Liver (tissue), 9 donors: ENCODE measurements around the gene TLCD3A. TPM values are rescaled to one million over a fixed set of nuclear protein-coding genes. Genes with fewer than 3 reads are reported as not detected.

Source experiments
- DNase-seq: peaks from one replicate; pipeline ENCODE4 v3.0.0-alpha.2; 2017; ENCODE audit warnings: low spot score
- H3K27ac ChIP-seq, 2 donors: one replicate each; pipeline ENCODE4 v1.7.0; 2013; ENCODE audit warnings: inconsistent platforms in 2 of 2, low read length in 2 of 2, control low read depth in 1 of 2, low read depth in 1 of 2, mild to moderate bottlenecking in 1 of 2
- H3K27me3 ChIP-seq, 4 donors: one replicate each; pipeline versions ENCODE4 v1.6.1 to v1.7.0; 2013; ENCODE audit warnings: low read length in 3 of 4, inconsistent platforms in 1 of 4, mild to moderate bottlenecking in 1 of 4, moderate library complexity in 1 of 4; ENCODE audit not compliant: control insufficient read depth in 4 of 4, insufficient read depth in 4 of 4
- H3K36me3 ChIP-seq, 4 donors: one replicate each; pipeline versions ENCODE4 v1.6.1 to v1.7.0; 2013; ENCODE audit warnings: low read length in 3 of 4, mild to moderate bottlenecking in 3 of 4, low read depth in 1 of 4, moderate library complexity in 1 of 4; ENCODE audit not compliant: control insufficient read depth in 4 of 4, insufficient read depth in 3 of 4
- H3K4me1 ChIP-seq, 4 donors: one replicate each; pipeline versions ENCODE4 v1.6.1 to v1.7.0; 2013; ENCODE audit warnings: low read length in 3 of 4, mild to moderate bottlenecking in 3 of 4, moderate library complexity in 1 of 4; ENCODE audit not compliant: control insufficient read depth in 4 of 4, insufficient read depth in 4 of 4
- H3K4me3 ChIP-seq, 3 donors: one replicate each; pipeline versions ENCODE4 v1.6.1 to v1.7.0; 2013; ENCODE audit warnings: low read length in 3 of 3, control low read depth in 1 of 3, low read depth in 1 of 3, mild to moderate bottlenecking in 1 of 3
- H3K9ac ChIP-seq, 2 donors: one replicate each; pipeline ENCODE4 v1.7.0; 2013; ENCODE audit warnings: low read length in 2 of 2, mild to moderate bottlenecking in 2 of 2, moderate library complexity in 2 of 2, control low read depth in 1 of 2, low read depth in 1 of 2
- H3K9me3 ChIP-seq, 4 donors: one replicate each; pipeline versions ENCODE4 v1.6.1 to v1.7.0; 2013; ENCODE audit warnings: low read length in 3 of 4; ENCODE audit not compliant: control insufficient read depth in 4 of 4
- ATF3 ChIP-seq: IDR thresholded peaks from 2 replicates; pipeline ENCODE4 v1.6.1; 2016; ENCODE audit warnings: antibody characterized with exemption
- EGR1 ChIP-seq, 2 donors: IDR thresholded peaks; 2 replicates each; pipeline ENCODE4 v1.6.1; 2016 to 2018; ENCODE audit warnings: antibody characterized with exemption in 2 of 2, low read depth in 2 of 2
- FOXA1 ChIP-seq: IDR thresholded peaks from 2 replicates; pipeline ENCODE4 v1.6.1; 2016; ENCODE audit warnings: antibody characterized with exemption
- FOXA2 ChIP-seq: IDR thresholded peaks from 2 replicates; pipeline ENCODE4 v1.6.1; 2016; ENCODE audit warnings: antibody characterized with exemption
- GABPA ChIP-seq, 2 donors: IDR thresholded peaks in 1 of 2; conservative IDR thresholded peaks in 1 of 2; 2 replicates each; pipeline ENCODE4 v1.6.1; 2016; ENCODE audit warnings: antibody characterized with exemption in 2 of 2, mild to moderate bottlenecking in 1 of 2, moderate library complexity in 1 of 2
- HNF4A ChIP-seq, 2 donors: conservative IDR thresholded peaks; 2 replicates each; pipeline ENCODE4 v1.6.1; 2016; ENCODE audit warnings: antibody characterized with exemption in 2 of 2, mild to moderate bottlenecking in 2 of 2
- HNF4G ChIP-seq: IDR thresholded peaks from 2 replicates; pipeline ENCODE4 v1.6.1; 2016; ENCODE audit warnings: antibody characterized with exemption
- JUND ChIP-seq, 2 donors: IDR thresholded peaks; 2 replicates each; pipeline ENCODE4 v1.6.1; 2016; ENCODE audit warnings: antibody characterized with exemption in 2 of 2
- MAX ChIP-seq: IDR thresholded peaks from 2 replicates; pipeline ENCODE4 v1.6.1; 2016; ENCODE audit warnings: antibody characterized with exemption
- NR2F2 ChIP-seq: IDR thresholded peaks from 2 replicates; pipeline ENCODE4 v1.6.1; 2016; ENCODE audit warnings: antibody characterized with exemption
- RAD21 ChIP-seq, 2 donors: IDR thresholded peaks; 2 replicates each; pipeline ENCODE4 v1.6.1; 2016; ENCODE audit warnings: antibody characterized with exemption in 2 of 2, mild to moderate bottlenecking in 2 of 2
- REST ChIP-seq: IDR thresholded peaks from 2 replicates; pipeline ENCODE4 v1.6.1; 2016; ENCODE audit warnings: antibody characterized with exemption, mild to moderate bottlenecking
- RXRA ChIP-seq, 2 donors: IDR thresholded peaks; 2 replicates each; pipeline ENCODE4 v1.6.1; 2017 to 2018; ENCODE audit warnings: antibody characterized with exemption in 2 of 2, mild to moderate bottlenecking in 1 of 2
- SP1 ChIP-seq: IDR thresholded peaks from 2 replicates; pipeline ENCODE4 v1.6.1; 2018; ENCODE audit warnings: antibody characterized with exemption, mild to moderate bottlenecking
- TAF1 ChIP-seq: conservative IDR thresholded peaks from 2 replicates; pipeline ENCODE4 v1.6.1; 2016; ENCODE audit warnings: antibody characterized with exemption, mild to moderate bottlenecking
- YY1 ChIP-seq: IDR thresholded peaks from 2 replicates; pipeline ENCODE4 v1.6.1; 2016; ENCODE audit warnings: antibody characterized with exemption, mild to moderate bottlenecking
- WGBS: extraction: QIAGEN DNeasy Blood & Tissue Kit; methylation state at CpG from one replicate; pipeline ENCODE4 v1.1.7; 2013; 5-methylcytosine and 5-hydroxymethylcytosine counted together
- polyA plus RNA-seq, 2 donors: library from polyadenylated mRNA; stranded (reverse) in 1 of 2; unstranded in 1 of 2; fragments of 200-250 nt in 1 of 2; fragments of >200 nt in 1 of 2; fragmentation: Nextera tagmentation in 1 of 2; extraction: Ambion mirVana in 1 of 2; gene quantifications; one replicate each; pipeline versions ENCODE4 v1.2.1 to v1.2.3, GENCODE V29; 2013 to 2015
- total RNA-seq, 2 donors: library from RNA; depleted of rRNA; stranded (reverse); fragments of >200 nt; gene quantifications; one replicate each; pipeline ENCODE4 v1.2.3, GENCODE V29; 2014
- TF ChIP-seq, protein P1 (sequence below): fragments of 150-350 bp; IDR thresholded peaks from 2 replicates; pipeline ENCODE4 v1.5.1; 2017; ENCODE audit warnings: improper control_type of control experiment, low read depth, low read length; ENCODE audit not compliant: missing input control
- TF ChIP-seq, protein P2 (sequence below): IDR thresholded peaks from 2 replicates; pipeline ENCODE4 v1.6.1; 2016; ENCODE audit warnings: antibody characterized with exemption
- donor health status: healthy.
- donor health status: healthy.
- donor health status: healthy.
- donor health status: healthy.
- donor health status: healthy.

The TLCD3A gene
- total and polyA plus RNA-seq, 4 donors, result 0.57 to 2.3 (median 1.5) TPM

DNA sequence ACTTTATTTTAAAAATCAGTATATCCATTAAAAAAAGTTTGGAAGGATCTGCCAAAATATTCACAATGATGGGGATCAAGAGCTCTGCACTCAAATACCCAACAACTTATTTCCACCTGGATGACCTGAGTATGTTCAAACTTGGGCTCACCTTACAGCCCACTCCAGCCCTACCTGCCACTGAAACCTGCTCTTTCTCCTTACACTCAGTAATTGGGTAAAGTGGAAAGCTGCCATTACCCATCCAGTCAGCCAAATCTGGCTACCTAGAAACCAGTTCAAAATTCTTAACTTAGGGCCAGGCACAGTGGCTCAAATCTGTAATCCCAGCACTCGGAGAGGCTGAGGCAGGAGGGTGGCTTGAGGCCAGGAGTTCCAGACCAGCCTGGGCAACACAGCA lies 27.4 kb upstream of the TLCD3A start:
- no peak overlapping the region for H3K9ac ChIP-seq
- H3K9me3 ChIP-seq, result no peaks in the 10 kb centered on the region
- H3K4me1 ChIP-seq, result peaks cover 0 to 2% (median 0%) of the 10 kb centered on the region in 4 donors
- no peak overlapping the region for H3K4me3 ChIP-seq
- no peak for DNase-seq
- TF ChIP-seq HNF4G, result no peak
- no peak for TF ChIP-seq RXRA (IDR thresholded peaks at IDR 0.05)
- no peak for TF ChIP-seq MAX
- TF ChIP-seq YY1, result no peak
- no peak for TF ChIP-seq NR2F2
- TF ChIP-seq, protein P1, sequence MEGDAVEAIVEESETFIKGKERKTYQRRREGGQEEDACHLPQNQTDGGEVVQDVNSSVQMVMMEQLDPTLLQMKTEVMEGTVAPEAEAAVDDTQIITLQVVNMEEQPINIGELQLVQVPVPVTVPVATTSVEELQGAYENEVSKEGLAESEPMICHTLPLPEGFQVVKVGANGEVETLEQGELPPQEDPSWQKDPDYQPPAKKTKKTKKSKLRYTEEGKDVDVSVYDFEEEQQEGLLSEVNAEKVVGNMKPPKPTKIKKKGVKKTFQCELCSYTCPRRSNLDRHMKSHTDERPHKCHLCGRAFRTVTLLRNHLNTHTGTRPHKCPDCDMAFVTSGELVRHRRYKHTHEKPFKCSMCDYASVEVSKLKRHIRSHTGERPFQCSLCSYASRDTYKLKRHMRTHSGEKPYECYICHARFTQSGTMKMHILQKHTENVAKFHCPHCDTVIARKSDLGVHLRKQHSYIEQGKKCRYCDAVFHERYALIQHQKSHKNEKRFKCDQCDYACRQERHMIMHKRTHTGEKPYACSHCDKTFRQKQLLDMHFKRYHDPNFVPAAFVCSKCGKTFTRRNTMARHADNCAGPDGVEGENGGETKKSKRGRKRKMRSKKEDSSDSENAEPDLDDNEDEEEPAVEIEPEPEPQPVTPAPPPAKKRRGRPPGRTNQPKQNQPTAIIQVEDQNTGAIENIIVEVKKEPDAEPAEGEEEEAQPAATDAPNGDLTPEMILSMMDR, result no peak
- no peak for TF ChIP-seq ATF3
- TF ChIP-seq EGR1 (IDR thresholded peaks at IDR 0.05; ENCODE audit: low read depth in 2 of 2), result no peak
- TF ChIP-seq REST, result no peak
- TF ChIP-seq SP1, result no peak
- TF ChIP-seq, protein P2, sequence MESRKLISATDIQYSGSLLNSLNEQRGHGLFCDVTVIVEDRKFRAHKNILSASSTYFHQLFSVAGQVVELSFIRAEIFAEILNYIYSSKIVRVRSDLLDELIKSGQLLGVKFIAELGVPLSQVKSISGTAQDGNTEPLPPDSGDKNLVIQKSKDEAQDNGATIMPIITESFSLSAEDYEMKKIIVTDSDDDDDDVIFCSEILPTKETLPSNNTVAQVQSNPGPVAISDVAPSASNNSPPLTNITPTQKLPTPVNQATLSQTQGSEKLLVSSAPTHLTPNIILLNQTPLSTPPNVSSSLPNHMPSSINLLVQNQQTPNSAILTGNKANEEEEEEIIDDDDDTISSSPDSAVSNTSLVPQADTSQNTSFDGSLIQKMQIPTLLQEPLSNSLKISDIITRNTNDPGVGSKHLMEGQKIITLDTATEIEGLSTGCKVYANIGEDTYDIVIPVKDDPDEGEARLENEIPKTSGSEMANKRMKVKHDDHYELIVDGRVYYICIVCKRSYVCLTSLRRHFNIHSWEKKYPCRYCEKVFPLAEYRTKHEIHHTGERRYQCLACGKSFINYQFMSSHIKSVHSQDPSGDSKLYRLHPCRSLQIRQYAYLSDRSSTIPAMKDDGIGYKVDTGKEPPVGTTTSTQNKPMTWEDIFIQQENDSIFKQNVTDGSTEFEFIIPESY, result no peak
- no peak for TF ChIP-seq GABPA (IDR thresholded peaks at IDR 0.05 in 1 of 2, conservative IDR thresholded peaks at IDR 0.05 in 1 of 2)
- no peak for TF ChIP-seq JUND (IDR thresholded peaks at IDR 0.05)
- TF ChIP-seq FOXA1, result no peak
- no peak for TF ChIP-seq FOXA2
- no peak for TF ChIP-seq RAD21 (IDR thresholded peaks at IDR 0.05)
- TF ChIP-seq HNF4A (conservative IDR thresholded peaks at IDR 0.05), result no peak
- TF ChIP-seq TAF1, result no peak
- no peak overlapping the region for H3K27ac ChIP-seq
- peaks cover 7 to 26% (median 16%) of the 10 kb centered on the region in 4 donors for H3K36me3 ChIP-seq
- WGBS, result 94% methylated on average over 1 of the region's 1 CpG
- no peaks in the 10 kb centered on the region for H3K27me3 ChIP-seq
